ENCODE measurements around the gene C14orf93.
"Not testable (repeated sequence)": the region's sequence is repeated elsewhere in the genome, so short reads cannot be mapped to it uniquely, and the experiment has no call there.

The C14orf93 gene

GRCh38 chr14:23025151-23025814 is 15.3 kb upstream of the C14orf93 start:
- Histone ChIP-seq H3K4me1 (ENCODE audit: insufficient read depth, low read length) (0 out of 2 replicates have a peak, but pooled peaks cover 5% of the 10 kb centered on the region), H3K36me3 (ENCODE audit: insufficient read depth, low read depth, low read length) (peaks cover 64% of the 10 kb centered on the region), H3K27me3 (ENCODE audit: insufficient read depth, low read length) (no peaks in the 10 kb centered on the region), H3K4me3 (ENCODE audit: low read length) (no peak overlapping the region), H3K27ac (ENCODE audit: low read length) (no peak overlapping the region), H3K9ac (ENCODE audit: low read depth, low read length) (no peak overlapping the region), H3K9me3 (ENCODE audit: insufficient read depth, low read depth, low read length) (no peaks in the 10 kb centered on the region)

GRCh38 chr14:23024612-23025075 is 14.7 kb upstream of the C14orf93 start:
- no peaks in the 10 kb centered on the region for H3K9me3 ChIP-seq (ENCODE audit: insufficient read depth, low read depth, low read length)
- no peak overlapping the region for H3K9ac ChIP-seq (ENCODE audit: low read depth, low read length)
- H3K36me3 ChIP-seq (ENCODE audit: insufficient read depth, low read depth, low read length) = peaks cover 63% of the 10 kb centered on the region
- 0 out of 2 replicates have a peak, but pooled peaks cover 5% of the 10 kb centered on the region for H3K4me1 ChIP-seq (ENCODE audit: insufficient read depth, low read length)
- H3K27ac ChIP-seq (ENCODE audit: low read length) = no peak overlapping the region
- no peak overlapping the region for H3K4me3 ChIP-seq (ENCODE audit: low read length)
- no peaks in the 10 kb centered on the region for H3K27me3 ChIP-seq (ENCODE audit: insufficient read depth, low read length)

- H3K9me3 ChIP-seq (ENCODE audit: insufficient read depth, low read depth, low read length) = no peaks in the 10 kb centered on the region
- no peak overlapping the region for H3K27ac ChIP-seq (ENCODE audit: low read length)
- H3K9ac ChIP-seq (ENCODE audit: low read depth, low read length) = no peak overlapping the region
Observed at GRCh38 chr14:23023795-23024152, 13.8 kb upstream of the C14orf93 start.

GRCh38 chr14:23023022-23023794 is 13.3 kb upstream of the C14orf93 start:
- Histone ChIP-seq H3K4me1 (ENCODE audit: insufficient read depth, low read length) (0 out of 2 replicates have a peak, but pooled peaks cover 5% of the 10 kb centered on the region), H3K27me3 (ENCODE audit: insufficient read depth, low read length) (no peaks in the 10 kb centered on the region), H3K9ac (ENCODE audit: low read depth, low read length) (no peak overlapping the region), H3K27ac (ENCODE audit: low read length) (no peak overlapping the region), H3K9me3 (ENCODE audit: insufficient read depth, low read depth, low read length) (no peaks in the 10 kb centered on the region), H3K4me3 (ENCODE audit: low read length) (no peak overlapping the region), H3K36me3 (ENCODE audit: insufficient read depth, low read depth, low read length) (peaks cover 49% of the 10 kb centered on the region)

More at GRCh38 chr14:23023795-23024152, 13.8 kb upstream of the C14orf93 start:
- H3K36me3 ChIP-seq (ENCODE audit: insufficient read depth, low read depth, low read length) = peaks cover 55% of the 10 kb centered on the region
- no peaks in the 10 kb centered on the region for H3K27me3 ChIP-seq (ENCODE audit: insufficient read depth, low read length)
- H3K4me1 ChIP-seq (ENCODE audit: insufficient read depth, low read length) = 0 out of 2 replicates have a peak, but pooled peaks cover 5% of the 10 kb centered on the region
- H3K4me3 ChIP-seq (ENCODE audit: low read length) = no peak overlapping the region

- H3K9ac ChIP-seq (ENCODE audit: low read depth, low read length) = no peak overlapping the region
- H3K27ac ChIP-seq (ENCODE audit: low read length) = no peak overlapping the region
- H3K36me3 ChIP-seq (ENCODE audit: insufficient read depth, low read depth, low read length) = peaks cover 41% of the 10 kb centered on the region
- no peaks in the 10 kb centered on the region for H3K9me3 ChIP-seq (ENCODE audit: insufficient read depth, low read depth, low read length)
- 0 out of 2 replicates have a peak, but pooled peaks cover 5% of the 10 kb centered on the region for H3K4me1 ChIP-seq (ENCODE audit: insufficient read depth, low read length)
- no peak overlapping the region for H3K4me3 ChIP-seq (ENCODE audit: low read length)
- no peaks in the 10 kb centered on the region for H3K27me3 ChIP-seq (ENCODE audit: insufficient read depth, low read length)
Observed at GRCh38 chr14:23021889-23022442, 12.0 kb upstream of the C14orf93 start.

- Histone ChIP-seq H3K9me3 (ENCODE audit: insufficient read depth, low read depth, low read length) (no peaks in the 10 kb centered on the region), H3K27me3 (ENCODE audit: insufficient read depth, low read length) (no peaks in the 10 kb centered on the region), H3K9ac (ENCODE audit: low read depth, low read length) (no peak overlapping the region), H3K27ac (ENCODE audit: low read length) (no peak overlapping the region), H3K4me1 (ENCODE audit: insufficient read depth, low read length) (0 out of 2 replicates have a peak, but pooled peaks cover 5% of the 10 kb centered on the region), H3K4me3 (ENCODE audit: low read length) (no peak overlapping the region), H3K36me3 (ENCODE audit: insufficient read depth, low read depth, low read length) (peaks cover 40% of the 10 kb centered on the region)
Observed at GRCh38 chr14:23021434-23021833, 11.5 kb upstream of the C14orf93 start.

- Histone ChIP-seq H3K9me3 (ENCODE audit: insufficient read depth, low read depth, low read length) (no peaks in the 10 kb centered on the region), H3K9ac (ENCODE audit: low read depth, low read length) (no peak overlapping the region), H3K27me3 (ENCODE audit: insufficient read depth, low read length) (no peaks in the 10 kb centered on the region), H3K4me3 (ENCODE audit: low read length) (no peak overlapping the region), H3K4me1 (ENCODE audit: insufficient read depth, low read length) (0 out of 2 replicates have a peak, but pooled peaks cover under 1% of the 10 kb centered on the region), H3K27ac (ENCODE audit: low read length) (no peak overlapping the region), H3K36me3 (ENCODE audit: insufficient read depth, low read depth, low read length) (peaks cover 30% of the 10 kb centered on the region)
Observed at GRCh38 chr14:23020143-23021128, 10.5 kb upstream of the C14orf93 start.

- no peaks in the 10 kb centered on the region for H3K27me3 ChIP-seq (ENCODE audit: insufficient read depth, low read length)
- no peak overlapping the region for H3K27ac ChIP-seq (ENCODE audit: low read length)
- H3K9me3 ChIP-seq (ENCODE audit: insufficient read depth, low read depth, low read length) = no peaks in the 10 kb centered on the region
- 0 out of 2 replicates have a peak, but pooled peaks cover 8% of the 10 kb centered on the region for H3K36me3 ChIP-seq (ENCODE audit: insufficient read depth, low read depth, low read length)
- no peak overlapping the region for H3K9ac ChIP-seq (ENCODE audit: low read depth, low read length)
- no peaks in the 10 kb centered on the region for H3K4me1 ChIP-seq (ENCODE audit: insufficient read depth, low read length)
- H3K4me3 ChIP-seq (ENCODE audit: low read length) = no peak overlapping the region
Observed at GRCh38 chr14:23018107-23018506, 8.2 kb upstream of the C14orf93 start.

GRCh38 chr14:23017091-23017490 is 7.1 kb upstream of the C14orf93 start:
- no peak overlapping the region for H3K9ac ChIP-seq (ENCODE audit: low read depth, low read length)
- H3K27me3 ChIP-seq (ENCODE audit: insufficient read depth, low read length) = no peaks in the 10 kb centered on the region
- H3K4me3 ChIP-seq (ENCODE audit: low read length) = no peak overlapping the region
- H3K27ac ChIP-seq (ENCODE audit: low read length) = no peak overlapping the region
- H3K9me3 ChIP-seq (ENCODE audit: insufficient read depth, low read depth, low read length) = no peaks in the 10 kb centered on the region
- 0 out of 2 replicates have a peak, but pooled peaks cover 5% of the 10 kb centered on the region for H3K36me3 ChIP-seq (ENCODE audit: insufficient read depth, low read depth, low read length)
- no peaks in the 10 kb centered on the region for H3K4me1 ChIP-seq (ENCODE audit: insufficient read depth, low read length)

GRCh38 chr14:23015618-23016017 is 5.7 kb upstream of the C14orf93 start:
- Histone ChIP-seq H3K4me1 (ENCODE audit: insufficient read depth, low read length) (no peaks in the 10 kb centered on the region), H3K36me3 (ENCODE audit: insufficient read depth, low read depth, low read length) (no peaks in the 10 kb centered on the region), H3K27me3 (ENCODE audit: insufficient read depth, low read length) (no peaks in the 10 kb centered on the region), H3K27ac (ENCODE audit: low read length) (no peak overlapping the region), H3K4me3 (ENCODE audit: low read length) (no peak overlapping the region), H3K9me3 (ENCODE audit: insufficient read depth, low read depth, low read length) (no peaks in the 10 kb centered on the region), H3K9ac (ENCODE audit: low read depth, low read length) (no peak overlapping the region)

GRCh38 chr14:23013749-23014054 is 3.8 kb upstream of the C14orf93 start:
- H3K27me3 ChIP-seq (ENCODE audit: insufficient read depth, low read length); H3K9ac ChIP-seq (ENCODE audit: low read depth, low read length); H3K4me3 ChIP-seq (ENCODE audit: low read length); H3K4me1 ChIP-seq (ENCODE audit: insufficient read depth, low read length); H3K27ac ChIP-seq (ENCODE audit: low read length); H3K36me3 ChIP-seq (ENCODE audit: insufficient read depth, low read depth, low read length); H3K9me3 ChIP-seq (ENCODE audit: insufficient read depth, low read depth, low read length): not testable (repeated sequence)
